Smooth muscle cell (in vitro differentiated cells): ENCODE data around the gene ATG9B. TPM values are rescaled to one million over a fixed set of nuclear protein-coding genes. Genes with fewer than 3 reads are reported as not detected.

Source experiments
- DNase-seq: peaks from one replicate; lab custom pipeline; 2025; ENCODE audit not compliant: unreplicated experiment; lab: John Stamatoyannopoulos, UW
- H2AFZ ChIP-seq: fragments of 200-600 bp; sonication (generic); 2 replicates; pipeline ENCODE4 v1.6.0; 2016; ENCODE audit warnings: antibody characterized with exemption, low read depth, mild to moderate bottlenecking
- H3F3A ChIP-seq: fragments of 200-600 bp; sonication (generic); 2 replicates; pipeline ENCODE4 v1.6.0; 2017; ENCODE audit warnings: antibody characterized with exemption, low read depth
- H3K27ac ChIP-seq: fragments of 200-600 bp; sonication (generic); 2 replicates; pipeline ENCODE4 v1.5.1; 2016; ENCODE audit warnings: low read depth, mild to moderate bottlenecking
- H3K27me3 ChIP-seq: fragments of 200-600 bp; sonication (generic); 2 replicates; pipeline ENCODE4 v1.6.1; 2016; ENCODE audit warnings: low read depth, mild to moderate bottlenecking
- H3K36me3 ChIP-seq: fragments of 200-600 bp; sonication (generic); 2 replicates; pipeline ENCODE4 v1.5.1; 2016; ENCODE audit warnings: low read depth
- H3K4me1 ChIP-seq: fragments of 200-600 bp; sonication (generic); 2 replicates; pipeline ENCODE4 v1.5.1; 2016; ENCODE audit warnings: low read depth
- H3K4me2 ChIP-seq: fragments of 200-600 bp; sonication (generic); 2 replicates; pipeline ENCODE4 v1.6.0; 2016; ENCODE audit warnings: mild to moderate bottlenecking
- H3K4me3 ChIP-seq: fragments of 200-600 bp; sonication (generic); 2 replicates; pipeline ENCODE4 v1.5.1; 2016; ENCODE audit warnings: mild to moderate bottlenecking
- H3K79me2 ChIP-seq: fragments of 200-600 bp; sonication (generic); 2 replicates; pipeline ENCODE4 v1.6.0; 2016; ENCODE audit warnings: low read depth, mild to moderate bottlenecking
- H3K9ac ChIP-seq: fragments of 200-600 bp; sonication (generic); 2 replicates; pipeline ENCODE4 v1.6.0; 2016; ENCODE audit warnings: low read depth
- H3K9me3 ChIP-seq: fragments of 200-600 bp; sonication (generic); replicated peaks from 2 replicates; pipeline ENCODE4 v1.5.1; 2016; ENCODE audit warnings: low read depth
- H4K20me1 ChIP-seq: fragments of 200-600 bp; sonication (generic); 2 replicates; pipeline ENCODE4 v1.6.0; 2016; ENCODE audit warnings: low read depth
- WGBS: methylation state at CpG from one replicate; pipeline ENCODE4 v1.1.7; 2016; ENCODE audit warnings: low lambda C conversion rate; 5-methylcytosine and 5-hydroxymethylcytosine counted together
- polyA plus RNA-seq: library from polyadenylated mRNA; unstranded; fragments of >200 nt; fragmentation: Nextera tagmentation; extraction: Ambion mirVana; gene quantifications from 2 replicates; pipeline ENCODE4 v1.2.1, GENCODE V29; 2016
- total RNA-seq: library from RNA; depleted of rRNA; stranded (reverse); fragments of >200 nt; gene quantifications from 2 replicates; pipeline ENCODE4 v1.2.3, GENCODE V29; 2014
- TF ChIP-seq, protein P1 (sequence below): fragments of 200-600 bp; sonication (generic); IDR thresholded peaks from 2 replicates; pipeline ENCODE4 v1.5.1; 2017; ENCODE audit warnings: borderline replicate concordance, mild to moderate bottlenecking, antibody characterized with exemption; ENCODE audit not compliant: insufficient read depth, poor library complexity, severe bottlenecking

The ATG9B gene
- total and polyA plus RNA-seq, 2 experiments from 2014 or later: 2.6 to 6.5 TPM

GRCh38 chr7:150966002-150966401 lies 58.3 kb downstream of the ATG9B start:
- 100% methylated on average over 1 of the region's 1 CpG for WGBS

GRCh38 chr7:150965273-150965830 lies 58.9 kb downstream of the ATG9B start:
- TF ChIP-seq, protein P1, sequence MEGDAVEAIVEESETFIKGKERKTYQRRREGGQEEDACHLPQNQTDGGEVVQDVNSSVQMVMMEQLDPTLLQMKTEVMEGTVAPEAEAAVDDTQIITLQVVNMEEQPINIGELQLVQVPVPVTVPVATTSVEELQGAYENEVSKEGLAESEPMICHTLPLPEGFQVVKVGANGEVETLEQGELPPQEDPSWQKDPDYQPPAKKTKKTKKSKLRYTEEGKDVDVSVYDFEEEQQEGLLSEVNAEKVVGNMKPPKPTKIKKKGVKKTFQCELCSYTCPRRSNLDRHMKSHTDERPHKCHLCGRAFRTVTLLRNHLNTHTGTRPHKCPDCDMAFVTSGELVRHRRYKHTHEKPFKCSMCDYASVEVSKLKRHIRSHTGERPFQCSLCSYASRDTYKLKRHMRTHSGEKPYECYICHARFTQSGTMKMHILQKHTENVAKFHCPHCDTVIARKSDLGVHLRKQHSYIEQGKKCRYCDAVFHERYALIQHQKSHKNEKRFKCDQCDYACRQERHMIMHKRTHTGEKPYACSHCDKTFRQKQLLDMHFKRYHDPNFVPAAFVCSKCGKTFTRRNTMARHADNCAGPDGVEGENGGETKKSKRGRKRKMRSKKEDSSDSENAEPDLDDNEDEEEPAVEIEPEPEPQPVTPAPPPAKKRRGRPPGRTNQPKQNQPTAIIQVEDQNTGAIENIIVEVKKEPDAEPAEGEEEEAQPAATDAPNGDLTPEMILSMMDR: no peak
- Histone ChIP-seq H3K4me2 (no peak overlapping the region), H4K20me1 (no peaks in the 10 kb centered on the region), H2AFZ (no peak overlapping the region), H3K27me3 (no peaks in the 10 kb centered on the region), H3F3A (no peaks in the 10 kb centered on the region), H3K27ac (no peak overlapping the region), H3K9me3 (no peaks in the 10 kb centered on the region), H3K79me2 (no peaks in the 10 kb centered on the region), H3K9ac (no peak overlapping the region), H3K4me3 (no peak overlapping the region), H3K4me1 (peaks cover 11% of the 10 kb centered on the region), H3K36me3 (no peaks in the 10 kb centered on the region)
- 89% methylated on average over 14 of the region's 16 CpGs for whole genome bisulfite sequencing
- DNase-seq: no peak

More at GRCh38 chr7:150966002-150966401, 58.3 kb downstream of the ATG9B start:
- Histone ChIP-seq H3K27ac (no peak overlapping the region), H3K79me2 (no peaks in the 10 kb centered on the region), H3F3A (no peaks in the 10 kb centered on the region), H3K9ac (no peak overlapping the region), H3K9me3 (no peaks in the 10 kb centered on the region), H3K27me3 (no peaks in the 10 kb centered on the region), H3K4me3 (no peak overlapping the region), H2AFZ (no peak overlapping the region), H3K4me1 (peaks cover 17% of the 10 kb centered on the region), H3K36me3 (no peaks in the 10 kb centered on the region), H3K4me2 (no peak overlapping the region), H4K20me1 (no peaks in the 10 kb centered on the region)
- DNase-seq: no peak
- TF ChIP-seq, protein P1: no peak

Other genes with a start within 250 kb of the ATG9B start
- 52.8 and 78.8 TPM in 2 replicates for gene TMEM176B, start 224.1 kb downstream of the ATG9B start, total RNA-seq
- 90.5 and 108 TPM in 2 replicates for gene TMEM176B, start 224.1 kb downstream of the ATG9B start, polyA plus RNA-seq
- 46.6 and 52.8 TPM in 2 replicates for gene TMEM176A, start 223.7 kb downstream of the ATG9B start, total RNA-seq
- gene TMEM176A, start 223.7 kb downstream of the ATG9B start, polyA plus RNA-seq: 95.8 and 105 TPM in 2 replicates
- not detected in 2 replicates for gene AOC1, start 172.0 kb downstream of the ATG9B start, total RNA-seq
- gene AOC1, start 172.0 kb downstream of the ATG9B start, polyA plus RNA-seq: 0.45 TPM in 1 of 2 replicates, not detected in the other
- gene KCNH2, start 46.2 kb downstream of the ATG9B start, total RNA-seq: 12.9 and 13.3 TPM in 2 replicates
- gene KCNH2, start 46.2 kb downstream of the ATG9B start, polyA plus RNA-seq: 32.1 and 37.7 TPM in 2 replicates
- gene NOS3, start 33.5 kb downstream of the ATG9B start, total RNA-seq: 3.4 and 6.2 TPM in 2 replicates
- 7.8 and 11.7 TPM in 2 replicates for gene NOS3, start 33.5 kb downstream of the ATG9B start, polyA plus RNA-seq
- gene ABCB8, start 4.0 kb upstream of the ATG9B start, total RNA-seq: 17.3 and 23.4 TPM in 2 replicates
- gene ABCB8, start 4.0 kb upstream of the ATG9B start, polyA plus RNA-seq: 24.2 and 27.0 TPM in 2 replicates
- gene ASIC3, start 24.0 kb upstream of the ATG9B start, total RNA-seq: 2.2 and 2.3 TPM in 2 replicates
- 2.0 and 4.7 TPM in 2 replicates for gene ASIC3, start 24.0 kb upstream of the ATG9B start, polyA plus RNA-seq
- 18.6 and 22.1 TPM in 2 replicates for gene CDK5, start 33.4 kb upstream of the ATG9B start, total RNA-seq
- gene CDK5, start 33.4 kb upstream of the ATG9B start, polyA plus RNA-seq: 36.4 and 50.1 TPM in 2 replicates
- gene SLC4A2, start 35.1 kb upstream of the ATG9B start, total RNA-seq: 42.3 and 89.3 TPM in 2 replicates
- 96.4 and 104 TPM in 2 replicates for gene SLC4A2, start 35.1 kb upstream of the ATG9B start, polyA plus RNA-seq
- 92.0 and 100 TPM in 2 replicates for gene FASTK, start 56.3 kb upstream of the ATG9B start, total RNA-seq
- 177 and 188 TPM in 2 replicates for gene FASTK, start 56.3 kb upstream of the ATG9B start, polyA plus RNA-seq
- gene TMUB1, start 59.0 kb upstream of the ATG9B start, total RNA-seq: 30.3 and 35.9 TPM in 2 replicates
- gene TMUB1, start 59.0 kb upstream of the ATG9B start, polyA plus RNA-seq: 69.8 and 70.4 TPM in 2 replicates
- gene AGAP3, start 62.0 kb upstream of the ATG9B start, total RNA-seq: 27.2 and 29.8 TPM in 2 replicates
- gene AGAP3, start 62.0 kb upstream of the ATG9B start, polyA plus RNA-seq: 51.4 and 87.3 TPM in 2 replicates
- gene GBX1, start 143.2 kb upstream of the ATG9B start, total RNA-seq: not detected in 2 replicates
- gene GBX1, start 143.2 kb upstream of the ATG9B start, polyA plus RNA-seq: not detected in 2 replicates
- gene ASB10, start 162.8 kb upstream of the ATG9B start, total RNA-seq: not detected in 2 replicates
- gene ASB10, start 162.8 kb upstream of the ATG9B start, polyA plus RNA-seq: not detected in 2 replicates
- not detected in 2 replicates for gene H2BK1, start 186.0 kb upstream of the ATG9B start, total RNA-seq
- not detected in 2 replicates for gene H2BK1, start 186.0 kb upstream of the ATG9B start, polyA plus RNA-seq
- gene ABCF2, start 202.7 kb upstream of the ATG9B start, total RNA-seq: 30.5 and 35.1 TPM in 2 replicates
- 24.2 and 26.5 TPM in 2 replicates for gene ABCF2, start 202.7 kb upstream of the ATG9B start, polyA plus RNA-seq
- 42.3 and 43.7 TPM in 2 replicates for gene CHPF2, start 208.0 kb upstream of the ATG9B start, total RNA-seq
- 70.8 and 71.8 TPM in 2 replicates for gene CHPF2, start 208.0 kb upstream of the ATG9B start, polyA plus RNA-seq
- 35.8 and 44.4 TPM in 2 replicates for gene SMARCD3, start 224.2 kb upstream of the ATG9B start, total RNA-seq
- gene SMARCD3, start 224.2 kb upstream of the ATG9B start, polyA plus RNA-seq: 58.1 and 66.3 TPM in 2 replicates